ENCODE measurements around the gene ZNF30.

ZNF30 gene

GRCh38 chr19:34936184-34936583 is 9.5 kb downstream of the ZNF30 start:
- H3K27me3 ChIP-seq (ENCODE audit: insufficient read depth, insufficient read length): no peaks in the 10 kb centered on the region
- DNase-seq (ENCODE audit: low read depth, low spot score): no peak
- no peaks in the 10 kb centered on the region for H3K4me1 ChIP-seq (ENCODE audit: insufficient read depth, insufficient read length)
- H3K9ac ChIP-seq (ENCODE audit: insufficient read length, low read depth): no peak overlapping the region
- peaks cover 6% of the 10 kb centered on the region; the same call in 1 of the 2 replicates for H3K9me3 ChIP-seq (ENCODE audit: insufficient read depth, low read length)
- no peak overlapping the region for H3K4me3 ChIP-seq (ENCODE audit: insufficient read length, low read depth)
- TF ChIP-seq ZNF274 (IDR thresholded peaks at IDR 0.05; ENCODE audit: low read depth, low read length): no peak
- no peak for TF ChIP-seq SUZ12 (IDR thresholded peaks at IDR 0.05; ENCODE audit: extremely low read depth, insufficient read depth, insufficient read length)
- TF ChIP-seq YY1 (IDR thresholded peaks at IDR 0.05; ENCODE audit: insufficient read depth, insufficient read length): no peak
- peaks cover 28% of the 10 kb centered on the region for H3K36me3 ChIP-seq (ENCODE audit: insufficient read depth, insufficient read length, low read length)

GRCh38 chr19:34938886-34939285 is 12.2 kb downstream of the ZNF30 start:
- no peaks in the 10 kb centered on the region for H3K27me3 ChIP-seq (ENCODE audit: insufficient read depth, insufficient read length)
- no peak for DNase-seq (ENCODE audit: low read depth, low spot score)
- peaks cover 24% of the 10 kb centered on the region for H3K36me3 ChIP-seq (ENCODE audit: insufficient read depth, insufficient read length, low read length)
- H3K9ac ChIP-seq (ENCODE audit: insufficient read length, low read depth): no peak overlapping the region
- H3K9me3 ChIP-seq (ENCODE audit: insufficient read depth, low read length): peaks cover 32% of the 10 kb centered on the region
- H3K4me1 ChIP-seq (ENCODE audit: insufficient read depth, insufficient read length): no peaks in the 10 kb centered on the region
- TF ChIP-seq YY1 (IDR thresholded peaks at IDR 0.05; ENCODE audit: insufficient read depth, insufficient read length) (no peak), ZNF274 (IDR thresholded peaks at IDR 0.05; ENCODE audit: low read depth, low read length) (no peak), SUZ12 (IDR thresholded peaks at IDR 0.05; ENCODE audit: extremely low read depth, insufficient read depth, insufficient read length) (no peak)
- H3K4me3 ChIP-seq (ENCODE audit: insufficient read length, low read depth): no peak overlapping the region

- TF ChIP-seq YY1 (IDR thresholded peaks at IDR 0.05; ENCODE audit: insufficient read depth, insufficient read length): no peak
- peak; percentile 84 for TF ChIP-seq ZNF274 (IDR thresholded peaks at IDR 0.05; ENCODE audit: low read depth, low read length)
- no peak for TF ChIP-seq SUZ12 (IDR thresholded peaks at IDR 0.05; ENCODE audit: extremely low read depth, insufficient read depth, insufficient read length)
- Histone ChIP-seq H3K9ac (ENCODE audit: insufficient read length, low read depth) (no peak overlapping the region), H3K4me1 (ENCODE audit: insufficient read depth, insufficient read length) (no peaks in the 10 kb centered on the region), H3K9me3 (ENCODE audit: insufficient read depth, low read length) (peaks cover 58% of the 10 kb centered on the region), H3K27me3 (ENCODE audit: insufficient read depth, insufficient read length) (no peaks in the 10 kb centered on the region), H3K36me3 (ENCODE audit: insufficient read depth, insufficient read length, low read length) (peaks cover 19% of the 10 kb centered on the region), H3K4me3 (ENCODE audit: insufficient read length, low read depth) (no peak overlapping the region)
- no peak for DNase-seq (ENCODE audit: low read depth, low spot score)
These were observed 17.3 kb downstream of the ZNF30 start for GRCh38 chr19:34943861-34944573.

- Histone ChIP-seq H3K9me3 (ENCODE audit: insufficient read depth, low read length) (peaks cover 36% of the 10 kb centered on the region), H3K9ac (ENCODE audit: insufficient read length, low read depth) (no peak overlapping the region), H3K36me3 (ENCODE audit: insufficient read depth, insufficient read length, low read length) (peaks cover 8% of the 10 kb centered on the region), H3K4me1 (ENCODE audit: insufficient read depth, insufficient read length) (no peaks in the 10 kb centered on the region), H3K4me3 (ENCODE audit: insufficient read length, low read depth) (no peak overlapping the region), H3K27me3 (ENCODE audit: insufficient read depth, insufficient read length) (no peaks in the 10 kb centered on the region)
- no peak for DNase-seq (ENCODE audit: low read depth, low spot score)
- TF ChIP-seq ZNF274 (IDR thresholded peaks at IDR 0.05; ENCODE audit: low read depth, low read length) (no peak), SUZ12 (IDR thresholded peaks at IDR 0.05; ENCODE audit: extremely low read depth, insufficient read depth, insufficient read length) (no peak), YY1 (IDR thresholded peaks at IDR 0.05; ENCODE audit: insufficient read depth, insufficient read length) (no peak)
These were observed 26.4 kb downstream of the ZNF30 start for GRCh38 chr19:34953092-34953491.

GRCh38 chr19:34957830-34958751 is 31.4 kb downstream of the ZNF30 start:
- TF ChIP-seq YY1 (IDR thresholded peaks at IDR 0.05; ENCODE audit: insufficient read depth, insufficient read length) (no peak), SUZ12 (IDR thresholded peaks at IDR 0.05; ENCODE audit: extremely low read depth, insufficient read depth, insufficient read length) (no peak), ZNF274 (IDR thresholded peaks at IDR 0.05; ENCODE audit: low read depth, low read length) (no peak)
- Histone ChIP-seq H3K36me3 (ENCODE audit: insufficient read depth, insufficient read length, low read length) (peaks cover 28% of the 10 kb centered on the region), H3K4me3 (ENCODE audit: insufficient read length, low read depth) (no peak overlapping the region), H3K9me3 (ENCODE audit: insufficient read depth, low read length) (peaks cover 50% of the 10 kb centered on the region), H3K9ac (ENCODE audit: insufficient read length, low read depth) (no peak overlapping the region), H3K4me1 (ENCODE audit: insufficient read depth, insufficient read length) (no peaks in the 10 kb centered on the region), H3K27me3 (ENCODE audit: insufficient read depth, insufficient read length) (peaks cover 6% of the 10 kb centered on the region)
- DNase-seq (ENCODE audit: low read depth, low spot score): no peak

- peaks cover 45% of the 10 kb centered on the region for H3K9me3 ChIP-seq (ENCODE audit: insufficient read depth, low read length)
- H3K4me3 ChIP-seq (ENCODE audit: insufficient read length, low read depth): no peak overlapping the region
- peaks cover 28% of the 10 kb centered on the region for H3K36me3 ChIP-seq (ENCODE audit: insufficient read depth, insufficient read length, low read length)
- TF ChIP-seq YY1 (IDR thresholded peaks at IDR 0.05; ENCODE audit: insufficient read depth, insufficient read length): no peak
- no peak for TF ChIP-seq SUZ12 (IDR thresholded peaks at IDR 0.05; ENCODE audit: extremely low read depth, insufficient read depth, insufficient read length)
- TF ChIP-seq ZNF274 (IDR thresholded peaks at IDR 0.05; ENCODE audit: low read depth, low read length): no peak
- H3K27me3 ChIP-seq (ENCODE audit: insufficient read depth, insufficient read length): peaks cover 13% of the 10 kb centered on the region
- no peaks in the 10 kb centered on the region for H3K4me1 ChIP-seq (ENCODE audit: insufficient read depth, insufficient read length)
- no peak overlapping the region for H3K9ac ChIP-seq (ENCODE audit: insufficient read length, low read depth)
- no peak for DNase-seq (ENCODE audit: low read depth, low spot score)
These were observed 32.3 kb downstream of the ZNF30 start for GRCh38 chr19:34959021-34959420.
